Measurements from ENCODE around the gene PLEKHA4.

Gene PLEKHA4

GRCh38 chr19:48806818-48807589, 61.4 kb downstream of the PLEKHA4 start:
- DNase-seq (ENCODE audit: low spot score), result peak; percentile 77
- TF ChIP-seq CTCF (IDR thresholded peaks at IDR 0.05; ENCODE audit: extremely low read depth, insufficient read depth, missing control alignments), result no peak
- in situ Hi-C loops (cut with MboI; ENCODE audit: low pct_unique_long_range_greater_than_20kb, low sequenced_read_pairs, unreplicated experiment), result no loop called here

- in situ Hi-C loops (cut with MboI; ENCODE audit: low pct_unique_long_range_greater_than_20kb, low sequenced_read_pairs, unreplicated experiment), result no loop called here
- TF ChIP-seq CTCF (IDR thresholded peaks at IDR 0.05; ENCODE audit: extremely low read depth, insufficient read depth, missing control alignments), result no peak
- DNase-seq (ENCODE audit: low spot score), result no peak
These were observed 61.9 kb downstream of the PLEKHA4 start for GRCh38 chr19:48806518-48806817.

GRCh38 chr19:48805452-48805851, 63.0 kb downstream of the PLEKHA4 start:
- no peak for DNase-seq (ENCODE audit: low spot score)
- in situ Hi-C loops (cut with MboI; ENCODE audit: low pct_unique_long_range_greater_than_20kb, low sequenced_read_pairs, unreplicated experiment), result no loop called here
- TF ChIP-seq CTCF (IDR thresholded peaks at IDR 0.05; ENCODE audit: extremely low read depth, insufficient read depth, missing control alignments), result no peak

GRCh38 chr19:48804496-48804895, 63.9 kb downstream of the PLEKHA4 start:
- TF ChIP-seq CTCF (IDR thresholded peaks at IDR 0.05; ENCODE audit: extremely low read depth, insufficient read depth, missing control alignments), result no peak
- no peak for DNase-seq (ENCODE audit: low spot score)
- in situ Hi-C loops (cut with MboI; ENCODE audit: low pct_unique_long_range_greater_than_20kb, low sequenced_read_pairs, unreplicated experiment), result no loop called here

- no peak for TF ChIP-seq CTCF (IDR thresholded peaks at IDR 0.05; ENCODE audit: extremely low read depth, insufficient read depth, missing control alignments)
- in situ Hi-C loops (cut with MboI; ENCODE audit: low pct_unique_long_range_greater_than_20kb, low sequenced_read_pairs, unreplicated experiment), result no loop called here
- DNase-seq (ENCODE audit: low spot score), result no peak
These were observed 65.8 kb downstream of the PLEKHA4 start for GRCh38 chr19:48802623-48803022.

GRCh38 chr19:48799358-48800300, 68.8 kb downstream of the PLEKHA4 start:
- DNase-seq (ENCODE audit: low spot score), result no peak
- in situ Hi-C loops (cut with MboI; ENCODE audit: low pct_unique_long_range_greater_than_20kb, low sequenced_read_pairs, unreplicated experiment), result no loop called here
- no peak for TF ChIP-seq CTCF (IDR thresholded peaks at IDR 0.05; ENCODE audit: extremely low read depth, insufficient read depth, missing control alignments)
